ENCODE data around the gene PCSK1N. TPM values are rescaled to one million over a fixed set of nuclear protein-coding genes. Genes with fewer than 3 reads are reported as not detected.

PCSK1N gene
- total RNA-seq, 3 donors from 2014 or later (not counting 1 experiment from before 2014, with no cell fraction given), result 0.35 to 0.89 TPM; not detected in 1

DNA sequence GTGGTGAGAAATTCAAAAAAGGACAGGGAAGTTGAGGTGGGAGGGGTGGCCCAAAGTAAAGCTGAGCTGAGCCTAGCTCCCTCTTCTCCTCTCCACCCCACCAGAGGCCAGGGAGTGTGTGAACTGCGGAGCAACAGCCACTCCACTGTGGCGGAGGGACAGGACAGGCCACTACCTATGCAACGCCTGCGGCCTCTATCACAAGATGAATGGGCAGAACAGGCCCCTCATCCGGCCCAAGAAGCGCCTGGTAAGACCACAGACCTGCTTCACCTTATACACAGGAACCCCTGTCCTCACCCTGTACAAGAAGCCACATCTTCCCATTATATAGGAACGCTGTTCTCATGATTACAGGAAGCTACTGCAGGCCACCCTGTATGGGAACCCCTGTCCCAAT lies 43.2 kb downstream of the PCSK1N start:
- ATAC-seq (no peak), DNase-seq (no peak)
- H3K36me3 ChIP-seq (ENCODE audit: control insufficient read depth, insufficient read depth, low read length), result no peaks in the 10 kb centered on the region
- no peak overlapping the region for H3K4me3 ChIP-seq (ENCODE audit: low read length)
- H3K4me1 ChIP-seq (ENCODE audit: control insufficient read depth, insufficient read depth, low read length), result peaks cover 8% of the 10 kb centered on the region
- WGBS (ENCODE audit: insufficient coverage), result 97% methylated on average over 6 of the region's 7 CpGs
- Mint-ChIP-seq H3K36me3 (no peaks in the 10 kb centered on the region), H3K27ac (no peak overlapping the region), H3K4me1 (peaks cover 0 to 24% of the 10 kb centered on the region in 2 donors), H3K27me3 (ENCODE audit: low read depth in 2 of 2) (peaks cover 0 to 5% of the 10 kb centered on the region in 2 donors), H3K9me3 (no peaks in the 10 kb centered on the region), H3K4me3 (no peak overlapping the region)
- no peak overlapping the region for H3K27ac ChIP-seq (ENCODE audit: low read length)
- no peaks in the 10 kb centered on the region for H3K9me3 ChIP-seq (ENCODE audit: control insufficient read depth, insufficient read depth, low read length)
- intact Hi-C loops (cut with micrococcal nuclease), result no loop called here
- TF ChIP-seq, protein P1, sequence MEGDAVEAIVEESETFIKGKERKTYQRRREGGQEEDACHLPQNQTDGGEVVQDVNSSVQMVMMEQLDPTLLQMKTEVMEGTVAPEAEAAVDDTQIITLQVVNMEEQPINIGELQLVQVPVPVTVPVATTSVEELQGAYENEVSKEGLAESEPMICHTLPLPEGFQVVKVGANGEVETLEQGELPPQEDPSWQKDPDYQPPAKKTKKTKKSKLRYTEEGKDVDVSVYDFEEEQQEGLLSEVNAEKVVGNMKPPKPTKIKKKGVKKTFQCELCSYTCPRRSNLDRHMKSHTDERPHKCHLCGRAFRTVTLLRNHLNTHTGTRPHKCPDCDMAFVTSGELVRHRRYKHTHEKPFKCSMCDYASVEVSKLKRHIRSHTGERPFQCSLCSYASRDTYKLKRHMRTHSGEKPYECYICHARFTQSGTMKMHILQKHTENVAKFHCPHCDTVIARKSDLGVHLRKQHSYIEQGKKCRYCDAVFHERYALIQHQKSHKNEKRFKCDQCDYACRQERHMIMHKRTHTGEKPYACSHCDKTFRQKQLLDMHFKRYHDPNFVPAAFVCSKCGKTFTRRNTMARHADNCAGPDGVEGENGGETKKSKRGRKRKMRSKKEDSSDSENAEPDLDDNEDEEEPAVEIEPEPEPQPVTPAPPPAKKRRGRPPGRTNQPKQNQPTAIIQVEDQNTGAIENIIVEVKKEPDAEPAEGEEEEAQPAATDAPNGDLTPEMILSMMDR (IDR thresholded peaks at IDR 0.05), result no peak
- H3K27me3 ChIP-seq (ENCODE audit: control insufficient read depth, insufficient read depth, low read length), result no peaks in the 10 kb centered on the region

DNA sequence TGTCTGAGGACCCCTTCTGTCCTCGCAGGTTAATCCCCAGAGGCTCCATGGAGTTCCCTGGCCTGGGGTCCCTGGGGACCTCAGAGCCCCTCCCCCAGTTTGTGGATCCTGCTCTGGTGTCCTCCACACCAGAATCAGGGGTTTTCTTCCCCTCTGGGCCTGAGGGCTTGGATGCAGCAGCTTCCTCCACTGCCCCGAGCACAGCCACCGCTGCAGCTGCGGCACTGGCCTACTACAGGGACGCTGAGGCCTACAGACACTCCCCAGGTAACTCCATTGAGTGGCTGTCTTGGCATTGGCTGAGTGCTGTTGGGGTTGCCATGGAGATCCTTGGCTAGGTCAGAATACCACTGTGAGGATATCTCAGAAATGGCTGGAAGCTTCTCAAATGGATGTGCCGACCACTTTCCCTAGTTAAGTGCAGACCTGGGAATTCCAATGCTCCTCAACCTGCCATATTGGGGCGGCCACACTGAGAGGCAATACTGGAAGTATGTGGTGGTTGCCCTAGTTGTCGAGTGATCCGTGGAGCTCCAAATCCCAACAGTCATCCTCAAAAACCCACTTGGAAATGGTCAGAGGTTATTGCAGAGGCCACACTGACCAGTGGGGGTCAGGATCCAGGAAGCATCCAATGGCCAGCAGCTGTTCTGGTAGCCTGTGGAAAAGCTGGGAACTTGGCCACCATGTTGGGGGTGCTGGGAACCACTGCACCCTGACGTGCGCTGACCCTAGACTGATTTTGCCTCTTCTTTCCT lies 44.2 kb downstream of the PCSK1N start:
- H3K27ac Mint-ChIP-seq, result no peak overlapping the region
- intact Hi-C loops (cut with micrococcal nuclease), result no loop called here
- no peaks in the 10 kb centered on the region for H3K36me3 Mint-ChIP-seq
- peaks cover 0 to 24% of the 10 kb centered on the region in 2 donors for H3K4me1 Mint-ChIP-seq
- Histone ChIP-seq H3K9me3 (ENCODE audit: control insufficient read depth, insufficient read depth, low read length) (no peaks in the 10 kb centered on the region), H3K27ac (ENCODE audit: low read length) (no peak overlapping the region), H3K36me3 (ENCODE audit: control insufficient read depth, insufficient read depth, low read length) (no peaks in the 10 kb centered on the region), H3K4me1 (ENCODE audit: control insufficient read depth, insufficient read depth, low read length) (peaks cover 8% of the 10 kb centered on the region), H3K4me3 (ENCODE audit: low read length) (no peak overlapping the region), H3K27me3 (ENCODE audit: control insufficient read depth, insufficient read depth, low read length) (no peaks in the 10 kb centered on the region)
- H3K27me3 Mint-ChIP-seq (ENCODE audit: low read depth in 2 of 2), result peaks cover 0 to 9% of the 10 kb centered on the region in 2 donors
- H3K4me3 Mint-ChIP-seq, result no peak overlapping the region
- no peaks in the 10 kb centered on the region for H3K9me3 Mint-ChIP-seq
- TF ChIP-seq, protein P1 (IDR thresholded peaks at IDR 0.05), result no peak
- DNase-seq (no peak), ATAC-seq (no peak)
- 97% methylated on average over 10 of the region's 11 CpGs for WGBS (ENCODE audit: insufficient coverage)

DNA sequence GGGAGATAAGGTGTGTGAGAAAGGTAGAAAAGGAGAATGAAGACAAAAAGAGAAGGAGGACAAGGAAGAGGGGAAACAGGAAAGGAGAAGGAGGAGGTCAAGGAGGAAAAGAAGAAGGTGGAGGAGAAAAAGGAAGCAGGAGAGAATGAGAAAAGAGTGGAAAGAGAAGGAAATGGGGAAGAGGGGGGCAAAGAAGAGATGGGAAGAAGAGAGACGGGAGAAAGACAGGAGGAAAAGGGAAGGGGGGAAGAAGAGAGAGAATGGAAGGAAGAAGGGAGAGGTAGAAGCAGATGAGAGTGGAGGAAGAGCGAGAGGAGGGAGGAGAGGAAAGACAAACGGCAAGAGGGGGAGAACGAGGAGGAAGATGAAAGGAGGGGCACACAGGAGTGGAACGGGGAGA lies 44.9 kb downstream of the PCSK1N start:
- TF ChIP-seq, protein P1 (IDR thresholded peaks at IDR 0.05), result no peak
- Mint-ChIP-seq H3K4me1 (peaks cover 0 to 24% of the 10 kb centered on the region in 2 donors), H3K27me3 (ENCODE audit: low read depth in 2 of 2) (peaks cover 0 to 9% of the 10 kb centered on the region in 2 donors), H3K27ac (no peak overlapping the region), H3K36me3 (no peaks in the 10 kb centered on the region), H3K4me3 (no peak overlapping the region), H3K9me3 (no peaks in the 10 kb centered on the region)
- intact Hi-C loops (cut with micrococcal nuclease), result no loop called here
- no peak for ATAC-seq
- Histone ChIP-seq H3K9me3 (ENCODE audit: control insufficient read depth, insufficient read depth, low read length) (no peaks in the 10 kb centered on the region), H3K4me3 (ENCODE audit: low read length) (no peak overlapping the region), H3K27me3 (ENCODE audit: control insufficient read depth, insufficient read depth, low read length) (no peaks in the 10 kb centered on the region), H3K27ac (ENCODE audit: low read length) (no peak overlapping the region), H3K36me3 (ENCODE audit: control insufficient read depth, insufficient read depth, low read length) (no peaks in the 10 kb centered on the region), H3K4me1 (ENCODE audit: control insufficient read depth, insufficient read depth, low read length) (peaks cover 8% of the 10 kb centered on the region)
- no peak for DNase-seq
- 91% methylated on average over 5 of the region's 5 CpGs for WGBS (ENCODE audit: insufficient coverage)
